Measurements from ENCODE around the gene TXNL4A.
"Not testable (repeated sequence)": the region's sequence is repeated elsewhere in the genome, so short reads cannot be mapped to it uniquely, and the experiment has no call there.

TXNL4A gene

GRCh38 chr18:80002468-80002867 lies 14.1 kb upstream of the TXNL4A start:
- H3K4me3 ChIP-seq (ENCODE audit: low read length): no peak overlapping the region
- H3K27me3 ChIP-seq (ENCODE audit: control insufficient read depth, low read length): no peaks in the 10 kb centered on the region
- no peaks in the 10 kb centered on the region for H3K79me2 ChIP-seq (ENCODE audit: control insufficient read depth, low read length)
- no peaks in the 10 kb centered on the region for H3K9me2 ChIP-seq (replicated peaks; ENCODE audit: control insufficient read depth, low read length)
- no peak for TF ChIP-seq CTCF (IDR thresholded peaks at IDR 0.05; ENCODE audit: low read depth, low read length, poor library complexity, severe bottlenecking)
- TF ChIP-seq EZH2phosphoT487 (IDR thresholded peaks at IDR 0.05; ENCODE audit: borderline replicate concordance, low read length): no peak
- H3K4me1 ChIP-seq (ENCODE audit: control insufficient read depth, low read length): no peaks in the 10 kb centered on the region
- no peaks in the 10 kb centered on the region for H3F3A ChIP-seq (ENCODE audit: control insufficient read depth, insufficient read depth)
- peaks cover 25% of the 10 kb centered on the region for H3K9me3 ChIP-seq (ENCODE audit: control insufficient read depth, insufficient read depth, low read length)
- H4K20me1 ChIP-seq (ENCODE audit: control insufficient read depth, insufficient read depth, low read depth, low read length): no peaks in the 10 kb centered on the region
- H3K27ac ChIP-seq (ENCODE audit: low read depth, low read length): no peak overlapping the region
- no peaks in the 10 kb centered on the region for H3K36me3 ChIP-seq (ENCODE audit: control insufficient read depth, low read length)
- no peak overlapping the region for H3K4me2 ChIP-seq (ENCODE audit: low read length)

- Histone ChIP-seq H3K79me2 (ENCODE audit: control insufficient read depth, low read length) (no peaks in the 10 kb centered on the region), H3K27me3 (ENCODE audit: control insufficient read depth, low read length) (no peaks in the 10 kb centered on the region), H3K9me2 (replicated peaks; ENCODE audit: control insufficient read depth, low read length) (no peaks in the 10 kb centered on the region), H3K27ac (ENCODE audit: low read depth, low read length) (no peak overlapping the region), H3K4me1 (ENCODE audit: control insufficient read depth, low read length) (no peaks in the 10 kb centered on the region), H3K9me3 (ENCODE audit: control insufficient read depth, insufficient read depth, low read length) (peaks cover 22% of the 10 kb centered on the region), H3K36me3 (ENCODE audit: control insufficient read depth, low read length) (no peaks in the 10 kb centered on the region), H3K4me3 (ENCODE audit: low read length) (no peak overlapping the region), H4K20me1 (ENCODE audit: control insufficient read depth, insufficient read depth, low read depth, low read length) (no peaks in the 10 kb centered on the region), H3K4me2 (ENCODE audit: low read length) (no peak overlapping the region), H3F3A (ENCODE audit: control insufficient read depth, insufficient read depth) (no peaks in the 10 kb centered on the region)
- no peak for TF ChIP-seq EZH2phosphoT487 (IDR thresholded peaks at IDR 0.05; ENCODE audit: borderline replicate concordance, low read length)
- no peak for TF ChIP-seq CTCF (IDR thresholded peaks at IDR 0.05; ENCODE audit: low read depth, low read length, poor library complexity, severe bottlenecking)
Measured at GRCh38 chr18:80000877-80001276, 12.5 kb upstream of the TXNL4A start.

GRCh38 chr18:79999701-80000100 lies 11.3 kb upstream of the TXNL4A start:
- H3K36me3 ChIP-seq (ENCODE audit: control insufficient read depth, low read length); H3K4me2 ChIP-seq (ENCODE audit: low read length); H3K27me3 ChIP-seq (ENCODE audit: control insufficient read depth, low read length); H3K4me3 ChIP-seq (ENCODE audit: low read length); H3K4me1 ChIP-seq (ENCODE audit: control insufficient read depth, low read length); H3K79me2 ChIP-seq (ENCODE audit: control insufficient read depth, low read length); H3K9me2 ChIP-seq (replicated peaks; ENCODE audit: control insufficient read depth, low read length); H3F3A ChIP-seq (ENCODE audit: control insufficient read depth, insufficient read depth); H3K27ac ChIP-seq (ENCODE audit: low read depth, low read length); H4K20me1 ChIP-seq (ENCODE audit: control insufficient read depth, insufficient read depth, low read depth, low read length): not testable (repeated sequence)
- peaks cover 22% of the 10 kb centered on the region for H3K9me3 ChIP-seq (ENCODE audit: control insufficient read depth, insufficient read depth, low read length)

- Histone ChIP-seq H3K4me2 (ENCODE audit: low read length) (no peak overlapping the region), H3K27me3 (ENCODE audit: control insufficient read depth, low read length) (peaks cover 16% of the 10 kb centered on the region), H3F3A (ENCODE audit: control insufficient read depth, insufficient read depth) (no peaks in the 10 kb centered on the region), H3K4me3 (ENCODE audit: low read length) (no peak overlapping the region), H3K79me2 (ENCODE audit: control insufficient read depth, low read length) (peaks cover 27% of the 10 kb centered on the region), H3K9me2 (replicated peaks; ENCODE audit: control insufficient read depth, low read length) (no peaks in the 10 kb centered on the region), H4K20me1 (ENCODE audit: control insufficient read depth, insufficient read depth, low read depth, low read length) (peaks cover 11% of the 10 kb centered on the region; the same call in 1 of the 2 replicates), H3K27ac (ENCODE audit: low read depth, low read length) (no peak overlapping the region), H3K4me1 (ENCODE audit: control insufficient read depth, low read length) (peaks cover 13% of the 10 kb centered on the region), H3K36me3 (ENCODE audit: control insufficient read depth, low read length) (peaks cover 15% of the 10 kb centered on the region), H3K9me3 (ENCODE audit: control insufficient read depth, insufficient read depth, low read length) (no peaks in the 10 kb centered on the region)
- TF ChIP-seq CTCF (IDR thresholded peaks at IDR 0.05; ENCODE audit: low read depth, low read length, poor library complexity, severe bottlenecking): no peak
- TF ChIP-seq EZH2phosphoT487 (IDR thresholded peaks at IDR 0.05; ENCODE audit: borderline replicate concordance, low read length): no peak
Measured at GRCh38 chr18:79991494-79991893, 3.1 kb upstream of the TXNL4A start.
